ENCODE measurements around the gene PARD3. TPM values are rescaled to one million over a fixed set of nuclear protein-coding genes. Genes with fewer than 3 reads are reported as not detected.

Gene PARD3
- polyA plus RNA-seq, 1 donor from 2014 or later = 12.4 TPM

DNA sequence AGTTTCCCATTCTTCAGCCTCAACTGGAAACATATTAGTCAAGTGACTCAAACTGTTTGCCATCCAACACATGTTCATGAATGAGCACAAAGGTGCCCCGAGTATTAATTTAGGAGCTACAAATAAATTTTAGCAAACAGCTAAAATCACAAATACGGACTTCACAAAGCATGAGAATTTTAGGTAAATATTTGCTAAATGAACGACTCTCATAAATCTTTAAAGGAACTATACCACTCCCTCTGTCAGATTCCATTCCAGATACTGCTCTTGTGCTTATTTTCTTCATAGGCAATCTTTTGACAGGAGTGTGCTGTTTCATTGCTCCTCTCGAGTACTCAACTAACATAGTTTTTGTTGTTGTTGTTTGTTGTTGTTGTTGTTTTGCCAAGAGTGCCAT, 330.9 kb downstream of the PARD3 start:
- Histone ChIP-seq H3K27ac (ENCODE audit: low read length) (no peak overlapping the region), H4K20me1 (ENCODE audit: insufficient read depth) (no peaks in the 10 kb centered on the region), H3K9me3 (ENCODE audit: low read length) (no peaks in the 10 kb centered on the region), H3K9ac (ENCODE audit: low read length) (no peak overlapping the region), H3K36me3 (ENCODE audit: insufficient read depth, low read length) (no peaks in the 10 kb centered on the region), H3K4me3 (ENCODE audit: low read length) (no peak overlapping the region), H3K4me2 (ENCODE audit: low read length) (no peak overlapping the region), H3K27me3 (ENCODE audit: insufficient read depth, low read depth, low read length) (no peaks in the 10 kb centered on the region), H3F3A (ENCODE audit: insufficient read depth, low read length, poor library complexity, severe bottlenecking) (no peaks in the 10 kb centered on the region), H2AFZ (ENCODE audit: low read depth, low read length) (no peak overlapping the region), H3K9me2 (ENCODE audit: insufficient read depth, low read length) (no peaks in the 10 kb centered on the region), H3K79me2 (replicated peaks; ENCODE audit: insufficient read depth, low read length) (no peaks in the 10 kb centered on the region)
- TF ChIP-seq, protein P1, sequence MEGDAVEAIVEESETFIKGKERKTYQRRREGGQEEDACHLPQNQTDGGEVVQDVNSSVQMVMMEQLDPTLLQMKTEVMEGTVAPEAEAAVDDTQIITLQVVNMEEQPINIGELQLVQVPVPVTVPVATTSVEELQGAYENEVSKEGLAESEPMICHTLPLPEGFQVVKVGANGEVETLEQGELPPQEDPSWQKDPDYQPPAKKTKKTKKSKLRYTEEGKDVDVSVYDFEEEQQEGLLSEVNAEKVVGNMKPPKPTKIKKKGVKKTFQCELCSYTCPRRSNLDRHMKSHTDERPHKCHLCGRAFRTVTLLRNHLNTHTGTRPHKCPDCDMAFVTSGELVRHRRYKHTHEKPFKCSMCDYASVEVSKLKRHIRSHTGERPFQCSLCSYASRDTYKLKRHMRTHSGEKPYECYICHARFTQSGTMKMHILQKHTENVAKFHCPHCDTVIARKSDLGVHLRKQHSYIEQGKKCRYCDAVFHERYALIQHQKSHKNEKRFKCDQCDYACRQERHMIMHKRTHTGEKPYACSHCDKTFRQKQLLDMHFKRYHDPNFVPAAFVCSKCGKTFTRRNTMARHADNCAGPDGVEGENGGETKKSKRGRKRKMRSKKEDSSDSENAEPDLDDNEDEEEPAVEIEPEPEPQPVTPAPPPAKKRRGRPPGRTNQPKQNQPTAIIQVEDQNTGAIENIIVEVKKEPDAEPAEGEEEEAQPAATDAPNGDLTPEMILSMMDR (IDR thresholded peaks at IDR 0.05; ENCODE audit: poor library complexity, severe bottlenecking) = no peak
- TF ChIP-seq EP300 (conservative IDR thresholded peaks at IDR 0.05; ENCODE audit: poor library complexity, severe bottlenecking) = no peak
- no peak for TF ChIP-seq EZH2 (IDR thresholded peaks at IDR 0.05; ENCODE audit: borderline replicate concordance, insufficient read depth, low read length, poor library complexity, severe bottlenecking)
- TF ChIP-seq MXI1 (conservative IDR thresholded peaks at IDR 0.05; ENCODE audit: poor library complexity, severe bottlenecking) = no peak
- TF ChIP-seq TAF1 (IDR thresholded peaks at IDR 0.05; ENCODE audit: low read depth) = no peak
- TF ChIP-seq, protein P2, sequence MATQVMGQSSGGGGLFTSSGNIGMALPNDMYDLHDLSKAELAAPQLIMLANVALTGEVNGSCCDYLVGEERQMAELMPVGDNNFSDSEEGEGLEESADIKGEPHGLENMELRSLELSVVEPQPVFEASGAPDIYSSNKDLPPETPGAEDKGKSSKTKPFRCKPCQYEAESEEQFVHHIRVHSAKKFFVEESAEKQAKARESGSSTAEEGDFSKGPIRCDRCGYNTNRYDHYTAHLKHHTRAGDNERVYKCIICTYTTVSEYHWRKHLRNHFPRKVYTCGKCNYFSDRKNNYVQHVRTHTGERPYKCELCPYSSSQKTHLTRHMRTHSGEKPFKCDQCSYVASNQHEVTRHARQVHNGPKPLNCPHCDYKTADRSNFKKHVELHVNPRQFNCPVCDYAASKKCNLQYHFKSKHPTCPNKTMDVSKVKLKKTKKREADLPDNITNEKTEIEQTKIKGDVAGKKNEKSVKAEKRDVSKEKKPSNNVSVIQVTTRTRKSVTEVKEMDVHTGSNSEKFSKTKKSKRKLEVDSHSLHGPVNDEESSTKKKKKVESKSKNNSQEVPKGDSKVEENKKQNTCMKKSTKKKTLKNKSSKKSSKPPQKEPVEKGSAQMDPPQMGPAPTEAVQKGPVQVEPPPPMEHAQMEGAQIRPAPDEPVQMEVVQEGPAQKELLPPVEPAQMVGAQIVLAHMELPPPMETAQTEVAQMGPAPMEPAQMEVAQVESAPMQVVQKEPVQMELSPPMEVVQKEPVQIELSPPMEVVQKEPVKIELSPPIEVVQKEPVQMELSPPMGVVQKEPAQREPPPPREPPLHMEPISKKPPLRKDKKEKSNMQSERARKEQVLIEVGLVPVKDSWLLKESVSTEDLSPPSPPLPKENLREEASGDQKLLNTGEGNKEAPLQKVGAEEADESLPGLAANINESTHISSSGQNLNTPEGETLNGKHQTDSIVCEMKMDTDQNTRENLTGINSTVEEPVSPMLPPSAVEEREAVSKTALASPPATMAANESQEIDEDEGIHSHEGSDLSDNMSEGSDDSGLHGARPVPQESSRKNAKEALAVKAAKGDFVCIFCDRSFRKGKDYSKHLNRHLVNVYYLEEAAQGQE (IDR thresholded peaks at IDR 0.05; ENCODE audit: borderline replicate concordance) = no peak
- no peak for TF ChIP-seq SMC3 (conservative IDR thresholded peaks at IDR 0.05; ENCODE audit: poor library complexity)
- TF ChIP-seq RAD21 (conservative IDR thresholded peaks at IDR 0.05) = no peak
- no peak for TF ChIP-seq POLR2AphosphoS5 (IDR thresholded peaks at IDR 0.05)

DNA sequence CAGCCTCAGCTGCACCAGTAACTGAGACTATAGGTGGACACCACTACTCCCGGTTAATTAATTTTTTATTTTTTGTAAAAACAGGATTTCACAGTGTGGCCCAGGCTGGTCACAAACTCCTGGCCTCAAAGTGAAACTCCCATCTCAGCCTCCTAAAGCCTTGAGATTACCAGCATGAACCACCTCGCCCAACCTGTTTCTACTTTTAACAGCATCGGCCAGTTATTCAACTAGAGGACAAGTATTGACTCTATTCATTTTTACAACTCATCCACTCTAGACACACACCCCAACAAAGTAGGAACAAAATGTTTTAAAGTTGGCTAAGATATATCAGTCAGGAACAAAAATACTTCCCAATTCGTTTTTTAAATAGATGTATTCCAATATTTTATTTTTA, 334.8 kb downstream of the PARD3 start:
- H4K20me1 ChIP-seq (ENCODE audit: insufficient read depth) = no peaks in the 10 kb centered on the region
- TF ChIP-seq RAD21 (conservative IDR thresholded peaks at IDR 0.05) = no peak
- TF ChIP-seq TAF1 (IDR thresholded peaks at IDR 0.05; ENCODE audit: low read depth) = no peak
- no peak for TF ChIP-seq MXI1 (conservative IDR thresholded peaks at IDR 0.05; ENCODE audit: poor library complexity, severe bottlenecking)
- TF ChIP-seq, protein P2 (IDR thresholded peaks at IDR 0.05; ENCODE audit: borderline replicate concordance) = no peak
- no peak for TF ChIP-seq SMC3 (conservative IDR thresholded peaks at IDR 0.05; ENCODE audit: poor library complexity)
- no peak for TF ChIP-seq POLR2AphosphoS5 (IDR thresholded peaks at IDR 0.05)
- TF ChIP-seq, protein P1 (IDR thresholded peaks at IDR 0.05; ENCODE audit: poor library complexity, severe bottlenecking) = no peak
- TF ChIP-seq EZH2 (IDR thresholded peaks at IDR 0.05; ENCODE audit: borderline replicate concordance, insufficient read depth, low read length, poor library complexity, severe bottlenecking) = no peak
- TF ChIP-seq EP300 (conservative IDR thresholded peaks at IDR 0.05; ENCODE audit: poor library complexity, severe bottlenecking) = no peak
- no peaks in the 10 kb centered on the region for H3K9me2 ChIP-seq (ENCODE audit: insufficient read depth, low read length)
- no peaks in the 10 kb centered on the region for H3K36me3 ChIP-seq (ENCODE audit: insufficient read depth, low read length)
- H3K79me2 ChIP-seq (replicated peaks; ENCODE audit: insufficient read depth, low read length) = no peaks in the 10 kb centered on the region
- H3K4me3 ChIP-seq (ENCODE audit: low read length) = no peak overlapping the region
- H3K4me2 ChIP-seq (ENCODE audit: low read length) = no peak overlapping the region
- no peaks in the 10 kb centered on the region for H3F3A ChIP-seq (ENCODE audit: insufficient read depth, low read length, poor library complexity, severe bottlenecking)
- H2AFZ ChIP-seq (ENCODE audit: low read depth, low read length) = no peak overlapping the region
- no peaks in the 10 kb centered on the region for H3K9me3 ChIP-seq (ENCODE audit: low read length)
- H3K9ac ChIP-seq (ENCODE audit: low read length) = no peak overlapping the region
- no peak overlapping the region for H3K27ac ChIP-seq (ENCODE audit: low read length)
- no peaks in the 10 kb centered on the region for H3K27me3 ChIP-seq (ENCODE audit: insufficient read depth, low read depth, low read length)
